AG09309 (cell line): ENCODE measurements around the gene C3orf18.

ENCODE experiments used
- DNase-seq: peaks from one replicate; pipeline ENCODE4 v3.0.0-alpha.2; 2010; ENCODE audit warnings: low read depth
- H3K4me3 ChIP-seq: 2 replicates; pipeline ENCODE4 v1.5.1; 2011; ENCODE audit warnings: mild to moderate bottlenecking, low read depth, low read length, moderate library complexity; ENCODE audit not compliant: control insufficient read depth
- CTCF ChIP-seq: IDR thresholded peaks from 2 replicates; pipeline ENCODE4 v1.5.1; 2011; ENCODE audit warnings: mild to moderate bottlenecking, low read depth, low read length, inconsistent platforms; ENCODE audit not compliant: insufficient read depth, control insufficient read depth; ENCODE audit errors: missing control alignments

The C3orf18 gene

GRCh38 chr3:50611464-50612233, 44.1 kb upstream of the C3orf18 start, which contains the start of gene CISH:
TSS of gene CISH (minus strand) at chr3:50611774. CDS start at chr3:50611650, 124 bp downstream.
- DNase-seq: peak; percentile 60
- peak; percentile 39 for TF ChIP-seq CTCF
- peak within 1 kb of the TSS; percentile 68 for H3K4me3 ChIP-seq

DNA sequence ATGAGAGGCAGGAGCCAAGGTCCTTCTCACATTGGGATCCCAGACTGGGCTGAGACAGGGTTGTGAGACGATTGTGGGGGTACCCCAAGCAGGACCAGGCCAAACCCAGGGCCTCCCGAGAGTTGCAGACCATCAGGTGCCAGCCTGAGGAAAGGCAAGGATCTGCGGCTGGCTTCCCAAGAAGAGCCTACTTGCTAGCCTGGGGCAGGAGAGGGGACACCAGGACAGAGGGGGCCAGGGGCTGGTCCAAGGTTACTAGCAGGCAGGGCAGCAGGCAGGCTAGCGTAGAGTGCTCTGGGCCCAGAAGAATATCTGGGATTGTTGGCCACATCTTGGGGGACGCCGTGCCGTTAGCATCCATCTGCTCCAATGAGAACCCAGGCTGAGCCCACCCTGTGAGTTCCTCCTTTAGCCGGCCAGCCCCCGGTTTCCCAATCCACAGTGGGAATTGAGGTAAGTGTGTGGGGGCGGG, 43.5 kb upstream of the C3orf18 start:
- TF ChIP-seq CTCF: no peak
- peak overlapping the region; percentile 68 for H3K4me3 ChIP-seq
- no peak for DNase-seq

DNA sequence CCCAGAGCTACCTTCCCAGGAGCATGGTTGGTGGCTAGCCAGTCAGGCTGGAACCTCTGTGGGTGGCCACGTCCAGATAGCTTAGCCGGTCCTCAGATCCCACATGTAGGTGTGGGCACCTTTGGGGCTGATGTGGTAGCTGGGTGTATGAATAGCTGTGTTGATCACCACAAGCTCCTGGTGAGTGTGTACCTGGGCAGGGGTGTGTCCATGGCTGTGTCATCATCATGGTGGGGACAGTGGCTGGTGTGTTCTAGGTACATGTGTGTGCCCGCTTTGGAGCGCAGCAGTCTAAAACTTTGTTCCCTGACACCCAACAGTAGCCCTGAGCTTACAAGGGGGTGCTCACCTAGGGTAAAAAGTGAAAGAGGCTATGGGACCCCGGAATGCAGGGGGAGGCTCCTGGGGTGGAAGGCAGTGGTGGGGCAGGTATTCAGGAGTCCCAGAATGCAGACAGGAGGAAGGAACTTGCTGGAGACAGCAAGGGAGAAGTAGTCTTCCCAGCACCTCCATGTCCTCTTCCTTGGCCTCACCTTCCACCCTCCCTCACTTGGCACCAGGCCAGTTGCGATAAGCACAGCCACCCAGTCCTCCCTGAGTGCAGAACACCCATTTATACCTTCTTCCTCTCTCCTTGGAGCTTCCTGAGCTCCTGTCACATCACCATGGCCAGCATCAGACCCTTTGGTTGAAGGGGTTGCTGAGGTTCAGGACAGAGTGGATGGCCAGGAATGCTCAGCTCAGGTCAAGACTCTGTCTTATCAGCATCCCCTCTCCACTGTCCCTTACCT, 42.8 kb upstream of the C3orf18 start:
- TF ChIP-seq CTCF: no peak
- DNase-seq: no peak
- peak overlapping the region; percentile 68 for H3K4me3 ChIP-seq

GRCh38 chr3:50609763-50610085, 42.2 kb upstream of the C3orf18 start:
- DNase-seq: no peak
- no peak for TF ChIP-seq CTCF
- no peak overlapping the region for H3K4me3 ChIP-seq

DNA sequence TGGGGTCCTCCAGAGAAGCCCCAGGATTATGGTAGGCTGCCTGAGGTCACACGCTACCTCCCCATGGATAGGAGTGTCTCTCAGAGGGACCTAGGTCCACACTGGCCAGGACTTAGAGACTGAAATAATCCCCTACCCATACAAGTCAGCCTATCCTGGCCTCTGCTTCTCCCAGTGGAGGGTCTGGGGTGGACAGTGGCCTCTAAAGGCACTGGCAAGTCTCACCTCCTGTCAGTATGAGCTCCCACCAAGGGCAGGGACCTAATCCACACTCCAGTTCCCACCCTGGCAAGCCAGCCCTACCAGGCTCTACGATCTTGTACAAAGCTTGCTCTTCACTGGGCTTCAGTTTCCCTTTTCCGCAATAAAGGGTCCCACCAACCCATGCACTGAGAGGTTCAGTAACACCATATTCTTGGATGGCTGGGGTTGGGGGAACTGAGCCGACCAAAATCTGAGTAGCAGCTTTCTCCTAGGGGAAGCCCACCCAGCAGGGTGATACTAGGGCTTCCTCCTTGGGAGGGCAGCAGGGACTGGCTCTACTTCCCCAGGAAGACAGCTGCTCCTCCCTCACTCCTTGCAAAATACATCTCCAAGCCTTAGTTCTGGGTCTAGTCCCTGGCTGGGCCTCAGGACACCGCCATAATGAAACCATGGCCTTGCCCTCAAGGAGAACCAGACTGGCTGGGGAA, 41.7 kb upstream of the C3orf18 start:
- no peak for DNase-seq
- no peak for TF ChIP-seq CTCF
- no peak overlapping the region for H3K4me3 ChIP-seq

- no peak overlapping the region for H3K4me3 ChIP-seq
- DNase-seq: no peak
- no peak for TF ChIP-seq CTCF
These were observed 40.7 kb upstream of the C3orf18 start for GRCh38 chr3:50608278-50608677.
